ENCODE data around the gene NFKBIE. TPM values are rescaled to one million over a fixed set of nuclear protein-coding genes. Genes with fewer than 3 reads are reported as not detected.

NFKBIE gene
- total and polyA plus RNA-seq, 2 of the 13 experiments (the other 11 are each of a cell fraction or from before 2014, with no cell fraction given) = 6.7 to 14.5 TPM

- peak; percentile 65; the same call in 1 of the 2 replicates for TF ChIP-seq FOXC1 (CRISPR knock-in tag; IDR thresholded peaks at IDR 0.05; ENCODE audit: borderline replicate concordance)
- TF ChIP-seq ZNF224 (CRISPR knock-in tag; IDR thresholded peaks at IDR 0.05) = 0 out of 2 replicates have a peak, but pooled peaks have one; percentile 37
- TF ChIP-seq ZNF549 (CRISPR knock-in tag; IDR thresholded peaks at IDR 0.05) = peak; percentile 73; the same call in 1 of the 2 replicates
- TF ChIP-seq KIAA2018 (CRISPR knock-in tag; IDR thresholded peaks at IDR 0.05; ENCODE audit: borderline replicate concordance) = no peak
- no peak for TF ChIP-seq CBX5 (CRISPR knock-in tag; IDR thresholded peaks at IDR 0.05; ENCODE audit: borderline replicate concordance)
- TF ChIP-seq SRF (IDR thresholded peaks at IDR 0.05; ENCODE audit: low read depth, low read length) = no peak
- no peak; the same call in 1 of the 2 replicates for TF ChIP-seq ERF (CRISPR knock-in tag; IDR thresholded peaks at IDR 0.05)
- TF ChIP-seq ELF3 (CRISPR knock-in tag; IDR thresholded peaks at IDR 0.05) = peak; percentile 17; the same call in 1 of the 2 replicates
- no peak for TF ChIP-seq BATF2 (CRISPR knock-in tag; IDR thresholded peaks at IDR 0.05)
- TF ChIP-seq HINFP (CRISPR knock-in tag; IDR thresholded peaks at IDR 0.05; ENCODE audit: low read depth) = no peak; the same call in none of the 2 replicates
- TF ChIP-seq MAF1 (CRISPR knock-in tag; IDR thresholded peaks at IDR 0.05; ENCODE audit: borderline replicate concordance) = 0 out of 2 replicates have a peak, but pooled peaks have one; percentile 55
- TF ChIP-seq ZNF777 (CRISPR knock-in tag; IDR thresholded peaks at IDR 0.05) = peak; percentile 46
- TF ChIP-seq TBX3 (IDR thresholded peaks at IDR 0.05; ENCODE audit: borderline replicate concordance) = no peak
- peak; percentile 33; the same call in 1 of the 2 replicates for TF ChIP-seq ZBTB42 (CRISPR knock-in tag; IDR thresholded peaks at IDR 0.05)
- no peak for TF ChIP-seq ZNF552 (CRISPR knock-in tag; IDR thresholded peaks at IDR 0.05; ENCODE audit: borderline replicate concordance)
These were observed 41.9 kb downstream of the NFKBIE start, which contains the start of gene SLC29A1 (continued) for GRCh38 chr6:44223319-44224028.

All from HepG2 (cell line).